Endothelial cell of umbilical vein (primary cell): ENCODE data around the gene CCR5. TPM values are rescaled to one million over a fixed set of nuclear protein-coding genes. Genes with fewer than 3 reads are reported as not detected.

Experiments used
- BruUV-seq: library from RNA; stranded (reverse); fragments of 400-500 nt; replicated peaks from 2 replicates; lab custom pipeline; 2021; lab: Mats Ljungman, UMichigan
- CTCF ChIA-PET: fragments of 300-600, 350-600 bp; sonication (Branson Sonifier 250); formaldehyde crosslinking; loops from one replicate; lab custom pipeline; 2021; ENCODE audit warnings: antibody characterized with exemption, inconsistent platforms; lab: Charles Lee
- POLR2A ChIA-PET: fragments of 300-600, 350-600 bp; sonication (Branson Sonifier 250); formaldehyde crosslinking; loops from one replicate; lab custom pipeline; 2021; ENCODE audit warnings: antibody characterized with exemption, inconsistent platforms; lab: Charles Lee
- DNase-seq: peaks from one replicate; pipeline ENCODE4 v3.0.0-alpha.2; 2011; ENCODE audit warnings: low read depth, low spot score
- FAIRE-seq: peaks from 2 replicates; lab custom pipeline; 2011; peaks lifted over from hg19 to GRCh38; lab: Jason Lieb, UNC
- H2AFZ ChIP-seq: 2 replicates; pipeline ENCODE4 v1.6.0; 2012; ENCODE audit warnings: low read depth, low read length, control low read depth, inconsistent platforms
- H3K27ac ChIP-seq: 2 replicates; pipeline ENCODE4 v1.5.1; 2011; ENCODE audit warnings: low read depth, mild to moderate bottlenecking, control low read depth, low read length, moderate library complexity; ENCODE audit not compliant: insufficient read depth
- H3K27me3 ChIP-seq, 2 experiments: 2 replicates each; pipeline versions ENCODE4 v1.6.0 to v1.6.1; 2011; ENCODE audit warnings: low read length in 2 of 2, mixed read lengths in 1 of 2; ENCODE audit not compliant: control insufficient read depth in 2 of 2, insufficient read depth in 2 of 2
- H3K36me3 ChIP-seq, 2 experiments: 2 replicates in 1 of 2; 3 replicates in 1 of 2; pipeline ENCODE4 v1.5.1; 2011; ENCODE audit warnings: low read length in 2 of 2, mild to moderate bottlenecking in 1 of 2, moderate library complexity in 1 of 2; ENCODE audit not compliant: control insufficient read depth in 2 of 2, insufficient read depth in 2 of 2; ENCODE audit errors: extremely low read depth in 1 of 2
- H3K4me1 ChIP-seq: 3 replicates; pipeline ENCODE4 v1.5.1; 2011; ENCODE audit warnings: mild to moderate bottlenecking, low read length; ENCODE audit not compliant: control insufficient read depth, insufficient read depth; ENCODE audit errors: extremely low read depth
- H3K4me2 ChIP-seq: 2 replicates; pipeline ENCODE4 v1.6.1; 2011; ENCODE audit warnings: low read length, control low read depth, mixed read lengths; ENCODE audit not compliant: insufficient read depth
- H3K4me3 ChIP-seq, 3 experiments: fragments of 200-600 bp in 1 of 3; sonication (generic), shearing (Covaris generic) in 1 of 3; replicated peaks in 1 of 3; 2 replicates each; pipeline ENCODE4 v1.5.1; 2011 to 2016; ENCODE audit warnings: control low read depth in 3 of 3, low read length in 3 of 3, mild to moderate bottlenecking in 2 of 3, inconsistent platforms in 1 of 3, low read depth in 1 of 3, moderate library complexity in 1 of 3; ENCODE audit not compliant: insufficient read depth in 1 of 3
- H3K79me2 ChIP-seq: 2 replicates; pipeline ENCODE4 v1.6.0; 2012; ENCODE audit warnings: low read length, inconsistent platforms; ENCODE audit not compliant: control insufficient read depth, insufficient read depth
- H3K9ac ChIP-seq: replicated peaks from 2 replicates; pipeline ENCODE3; 2011; ENCODE audit warnings: low read length, control low read depth; ENCODE audit not compliant: insufficient read depth; ENCODE audit errors: extremely low read depth
- H3K9me1 ChIP-seq: replicated peaks from 3 replicates; pipeline ENCODE4 v1.6.0; 2011; ENCODE audit warnings: mild to moderate bottlenecking, low read length; ENCODE audit not compliant: control insufficient read depth, insufficient read depth; ENCODE audit errors: extremely low read depth
- H3K9me3 ChIP-seq: replicated peaks from 2 replicates; pipeline ENCODE4 v1.5.1; 2012; ENCODE audit warnings: low read length, inconsistent platforms; ENCODE audit not compliant: control insufficient read depth, insufficient read depth
- H4K20me1 ChIP-seq: replicated peaks from 2 replicates; pipeline ENCODE3; 2011; ENCODE audit warnings: mild to moderate bottlenecking, low read length; ENCODE audit not compliant: control insufficient read depth, insufficient read depth; ENCODE audit errors: extremely low read depth
- CTCF ChIP-seq, 2 donors: IDR thresholded peaks; 1 replicate in 1 of 2; 2 replicates in 1 of 2; pipeline ENCODE4 v1.5.1; 2011; ENCODE audit warnings: low read length in 2 of 2, mild to moderate bottlenecking in 2 of 2, moderate library complexity in 2 of 2, control low read depth in 1 of 2, inconsistent platforms in 1 of 2, low read depth in 1 of 2; ENCODE audit not compliant: insufficient read depth in 1 of 2; ENCODE audit errors: extremely low read depth in 1 of 2
- EZH2 ChIP-seq: IDR thresholded peaks from 2 replicates; pipeline ENCODE4 v1.6.1; 2012; ENCODE audit warnings: borderline replicate concordance, low read depth, mild to moderate bottlenecking, moderate library complexity, low read length, inconsistent platforms; ENCODE audit not compliant: severe bottlenecking
- FOS ChIP-seq: IDR thresholded peaks from 2 replicates; pipeline ENCODE4 v1.6.1; 2011; ENCODE audit warnings: mild to moderate bottlenecking, low read length, moderate library complexity, borderline replicate concordance; ENCODE audit not compliant: insufficient read depth
- GATA2 ChIP-seq: IDR thresholded peaks from 2 replicates; pipeline ENCODE4 v1.7.0; 2011; ENCODE audit warnings: low read depth, mild to moderate bottlenecking, moderate library complexity, mixed read lengths, low read length; ENCODE audit not compliant: insufficient read length, insufficient read depth
- JUN ChIP-seq: IDR thresholded peaks from 2 replicates; pipeline ENCODE4 v1.6.1; 2011; ENCODE audit warnings: borderline replicate concordance, low read depth; ENCODE audit not compliant: insufficient read length, insufficient read depth
- MAX ChIP-seq: IDR thresholded peaks from 2 replicates; pipeline ENCODE4 v1.6.1; 2011; ENCODE audit not compliant: insufficient read depth, insufficient read length
- MYC ChIP-seq: IDR thresholded peaks from one replicate; pipeline ENCODE4 v1.6.1; 2011; ENCODE audit warnings: mild to moderate bottlenecking, low read depth, low read length
- POLR2A ChIP-seq: IDR thresholded peaks from 2 replicates; pipeline ENCODE4 v1.6.1; 2012; ENCODE audit warnings: low read depth, mild to moderate bottlenecking, control low read depth, low read length
- POLR2AphosphoS5 ChIP-seq: IDR thresholded peaks from 2 replicates; pipeline ENCODE4 v1.6.1; 2012; ENCODE audit warnings: low read depth, mild to moderate bottlenecking, control low read depth, low read length, moderate library complexity; ENCODE audit not compliant: insufficient read depth
- dilution Hi-C: fragments of 300-500 bp; cut with MboI; formaldehyde crosslinking; loops from one replicate; pipeline ENCODE4 v1.15.0; 2019; ENCODE audit warnings: low sequenced_read_pairs; ENCODE audit not compliant: extremely low pct_ligation_motif_present
- intact Hi-C: fragments of 100-400 bp; cut with micrococcal nuclease; formaldehyde crosslinking; loops from one replicate; pipeline ENCODE4 v1.10.0; 2022
- polyA plus RNA-seq, 4 experiments: library from polyadenylated mRNA; depleted of rRNA in 3 of 4; stranded (reverse) in 3 of 4; unstranded in 1 of 4; fragments of >200 nt; gene quantifications; 2 replicates each; pipeline versions ENCODE4 v1.2.1 to v1.2.3, GENCODE V29; 2011 to 2012; ENCODE audit warnings: missing spikeins in 1 of 4
- total RNA-seq: library from RNA; stranded (reverse); gene quantifications from 2 replicates; pipeline ENCODE4 v1.2.3, GENCODE V29; 2021

Gene CCR5
- total and polyA plus RNA-seq, 2 donors (not counting 3 experiments of a cell fraction or from before 2014, with no cell fraction given) = not detected

DNA sequence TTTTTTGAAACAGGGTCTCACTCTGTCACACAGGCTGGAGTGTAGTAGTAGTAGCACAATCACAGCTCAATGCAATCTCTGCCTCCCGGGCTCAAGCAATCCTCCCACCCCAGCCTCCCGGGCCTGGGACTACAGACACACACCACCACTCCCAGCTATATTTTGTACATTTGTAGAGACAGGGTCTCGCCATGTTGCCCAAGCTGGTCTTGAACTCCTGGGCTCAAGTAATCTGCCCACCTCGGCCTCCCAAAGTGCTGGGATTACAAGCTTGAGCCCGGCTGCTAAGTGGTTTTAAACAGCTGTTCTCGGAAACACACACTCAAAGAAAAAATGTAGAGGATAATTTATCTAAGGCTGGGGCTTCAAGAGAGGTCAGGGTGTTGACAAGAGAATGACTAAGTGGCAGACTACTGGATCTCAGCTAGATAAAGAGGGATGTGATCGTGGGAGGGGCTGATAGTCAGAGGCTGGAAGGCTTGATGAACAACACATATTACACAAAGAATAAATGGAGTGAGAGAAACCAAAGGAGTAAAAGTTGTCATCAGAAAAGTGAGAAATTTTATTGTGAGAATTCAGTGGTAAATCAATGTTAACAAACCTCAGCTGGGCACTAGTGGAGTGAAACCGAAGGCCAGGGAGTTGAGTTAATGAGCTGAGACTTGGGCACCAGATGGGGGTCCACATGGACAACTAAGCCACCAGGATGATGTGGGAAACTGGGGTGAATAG is 29.4 kb downstream of the CCR5 start:
- DNase-seq = peak; percentile 19

More for the DNA sequence above, 29.4 kb downstream of the CCR5 start:
- Histone ChIP-seq H3K9ac (no peak overlapping the region), H3K27me3 (no peaks in the 10 kb centered on the region), H3K4me3 (no peak overlapping the region), H3K4me2 (no peak overlapping the region), H2AFZ (no peak overlapping the region), H4K20me1 (no peaks in the 10 kb centered on the region), H3K9me3 (no peaks in the 10 kb centered on the region), H3K27ac (no peak overlapping the region), H3K4me1 (peaks cover 15% of the 10 kb centered on the region), H3K79me2 (no peaks in the 10 kb centered on the region), H3K36me3 (no peaks in the 10 kb centered on the region), H3K9me1 (no peaks in the 10 kb centered on the region)
- BruUV-seq = no TSS peak
- intact Hi-C loops = no loop called here
- TF ChIP-seq POLR2AphosphoS5 (no peak), JUN (no peak), FOS (no peak), POLR2A (no peak), MAX (no peak), GATA2 (no peak), CTCF (IDR thresholded peaks at IDR 0.05; ENCODE audit: extremely low read depth in 1 of 2, insufficient read depth in 1 of 2, low read depth in 1 of 2, low read length in 2 of 2) (no peak), EZH2 (no peak), MYC (no peak)
- no peak for FAIRE-seq
- CTCF ChIA-PET = interaction anchor here (1.2 to 3.8 kb wide), 5 partner anchors 11 to 124 kb away, joined by 3 to 13 read pairs (median 4); no protein-coding TSS in a partner anchor
- POLR2A ChIA-PET = no interaction called here
- dilution Hi-C loops = no loop called here
